ENCODE measurements around the gene PPP1R11. TPM values are rescaled to one million over a fixed set of nuclear protein-coding genes. Genes with fewer than 3 reads are reported as not detected.

The PPP1R11 gene
- total and polyA plus RNA-seq, 2 of the 13 experiments (the other 11 are each of a cell fraction or from before 2014, with no cell fraction given), result 32.1 to 58.9 TPM

GRCh38 chr6:30075094-30075789, 8.2 kb downstream of the PPP1R11 start, which contains the start of gene RNF39 (continued):
- TF ChIP-seq ZNF280B (CRISPR knock-in tag; IDR thresholded peaks at IDR 0.05; ENCODE audit: borderline replicate concordance), result peak; percentile 19; the same call in 1 of the 2 replicates
- peak; percentile 80; the same call in 1 of the 2 replicates for TF ChIP-seq ZNF569 (CRISPR knock-in tag; IDR thresholded peaks at IDR 0.05; ENCODE audit: borderline replicate concordance)
- no peak for TF ChIP-seq TEAD3 (CRISPR knock-in tag; optimal IDR thresholded peaks at IDR 0.05; ENCODE audit: borderline replicate concordance)
- peak; percentile 74; the same call in 1 of the 2 replicates for TF ChIP-seq ZNF891 (CRISPR knock-in tag; IDR thresholded peaks at IDR 0.05)
- TF ChIP-seq, protein P1, sequence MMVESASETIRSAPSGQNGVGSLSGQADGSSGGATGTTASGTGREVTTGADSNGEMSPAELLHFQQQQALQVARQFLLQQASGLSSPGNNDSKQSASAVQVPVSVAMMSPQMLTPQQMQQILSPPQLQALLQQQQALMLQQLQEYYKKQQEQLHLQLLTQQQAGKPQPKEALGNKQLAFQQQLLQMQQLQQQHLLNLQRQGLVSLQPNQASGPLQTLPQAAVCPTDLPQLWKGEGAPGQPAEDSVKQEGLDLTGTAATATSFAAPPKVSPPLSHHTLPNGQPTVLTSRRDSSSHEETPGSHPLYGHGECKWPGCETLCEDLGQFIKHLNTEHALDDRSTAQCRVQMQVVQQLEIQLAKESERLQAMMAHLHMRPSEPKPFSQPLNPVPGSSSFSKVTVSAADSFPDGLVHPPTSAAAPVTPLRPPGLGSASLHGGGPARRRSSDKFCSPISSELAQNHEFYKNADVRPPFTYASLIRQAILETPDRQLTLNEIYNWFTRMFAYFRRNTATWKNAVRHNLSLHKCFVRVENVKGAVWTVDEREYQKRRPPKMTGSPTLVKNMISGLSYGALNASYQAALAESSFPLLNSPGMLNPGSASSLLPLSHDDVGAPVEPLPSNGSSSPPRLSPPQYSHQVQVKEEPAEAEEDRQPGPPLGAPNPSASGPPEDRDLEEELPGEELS (CRISPR knock-in tag; IDR thresholded peaks at IDR 0.05), result no peak
- TF ChIP-seq ATF7-NPFF (CRISPR knock-in tag; IDR thresholded peaks at IDR 0.05; ENCODE audit: low read depth), result 0 out of 2 replicates have a peak, but pooled peaks have one; percentile 33
- TF ChIP-seq RBAK (CRISPR knock-in tag; IDR thresholded peaks at IDR 0.05), result peak; percentile 65; the same call in 1 of the 2 replicates
- no peak for TF ChIP-seq ZNF136 (CRISPR knock-in tag; IDR thresholded peaks at IDR 0.05; ENCODE audit: low read depth)
- peak; percentile 20; the same call in 1 of the 2 replicates for TF ChIP-seq ZNF563 (CRISPR knock-in tag; IDR thresholded peaks at IDR 0.05)
- no peak for TF ChIP-seq HNRNPUL1 (IDR thresholded peaks at IDR 0.05; ENCODE audit: low read depth, low read length)
- TF ChIP-seq ZSCAN30 (CRISPR knock-in tag; IDR thresholded peaks at IDR 0.05), result no peak
- no peak for TF ChIP-seq PPARG (CRISPR knock-in tag; conservative IDR thresholded peaks at IDR 0.05)
- no peak; the same call in 1 of the 2 replicates for TF ChIP-seq ZNF557 (CRISPR knock-in tag; IDR thresholded peaks at IDR 0.05)
- TF ChIP-seq, protein P2, sequence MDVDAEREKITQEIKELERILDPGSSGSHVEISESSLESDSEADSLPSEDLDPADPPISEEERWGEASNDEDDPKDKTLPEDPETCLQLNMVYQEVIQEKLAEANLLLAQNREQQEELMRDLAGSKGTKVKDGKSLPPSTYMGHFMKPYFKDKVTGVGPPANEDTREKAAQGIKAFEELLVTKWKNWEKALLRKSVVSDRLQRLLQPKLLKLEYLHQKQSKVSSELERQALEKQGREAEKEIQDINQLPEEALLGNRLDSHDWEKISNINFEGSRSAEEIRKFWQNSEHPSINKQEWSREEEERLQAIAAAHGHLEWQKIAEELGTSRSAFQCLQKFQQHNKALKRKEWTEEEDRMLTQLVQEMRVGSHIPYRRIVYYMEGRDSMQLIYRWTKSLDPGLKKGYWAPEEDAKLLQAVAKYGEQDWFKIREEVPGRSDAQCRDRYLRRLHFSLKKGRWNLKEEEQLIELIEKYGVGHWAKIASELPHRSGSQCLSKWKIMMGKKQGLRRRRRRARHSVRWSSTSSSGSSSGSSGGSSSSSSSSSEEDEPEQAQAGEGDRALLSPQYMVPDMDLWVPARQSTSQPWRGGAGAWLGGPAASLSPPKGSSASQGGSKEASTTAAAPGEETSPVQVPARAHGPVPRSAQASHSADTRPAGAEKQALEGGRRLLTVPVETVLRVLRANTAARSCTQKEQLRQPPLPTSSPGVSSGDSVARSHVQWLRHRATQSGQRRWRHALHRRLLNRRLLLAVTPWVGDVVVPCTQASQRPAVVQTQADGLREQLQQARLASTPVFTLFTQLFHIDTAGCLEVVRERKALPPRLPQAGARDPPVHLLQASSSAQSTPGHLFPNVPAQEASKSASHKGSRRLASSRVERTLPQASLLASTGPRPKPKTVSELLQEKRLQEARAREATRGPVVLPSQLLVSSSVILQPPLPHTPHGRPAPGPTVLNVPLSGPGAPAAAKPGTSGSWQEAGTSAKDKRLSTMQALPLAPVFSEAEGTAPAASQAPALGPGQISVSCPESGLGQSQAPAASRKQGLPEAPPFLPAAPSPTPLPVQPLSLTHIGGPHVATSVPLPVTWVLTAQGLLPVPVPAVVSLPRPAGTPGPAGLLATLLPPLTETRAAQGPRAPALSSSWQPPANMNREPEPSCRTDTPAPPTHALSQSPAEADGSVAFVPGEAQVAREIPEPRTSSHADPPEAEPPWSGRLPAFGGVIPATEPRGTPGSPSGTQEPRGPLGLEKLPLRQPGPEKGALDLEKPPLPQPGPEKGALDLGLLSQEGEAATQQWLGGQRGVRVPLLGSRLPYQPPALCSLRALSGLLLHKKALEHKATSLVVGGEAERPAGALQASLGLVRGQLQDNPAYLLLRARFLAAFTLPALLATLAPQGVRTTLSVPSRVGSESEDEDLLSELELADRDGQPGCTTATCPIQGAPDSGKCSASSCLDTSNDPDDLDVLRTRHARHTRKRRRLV (CRISPR knock-in tag; IDR thresholded peaks at IDR 0.05), result no peak
- TF ChIP-seq NR2F1 (CRISPR knock-in tag; IDR thresholded peaks at IDR 0.05), result no peak
- no peak for TF ChIP-seq ZBTB10 (CRISPR knock-in tag; IDR thresholded peaks at IDR 0.05; ENCODE audit: borderline replicate concordance)
- no peak for TF ChIP-seq TRIM24 (CRISPR knock-in tag; IDR thresholded peaks at IDR 0.05)
- no peak for TF ChIP-seq ZNF879 (CRISPR knock-in tag; IDR thresholded peaks at IDR 0.05)
